ENCODE results near the gene UAP1L1.

UAP1L1 gene

DNA sequence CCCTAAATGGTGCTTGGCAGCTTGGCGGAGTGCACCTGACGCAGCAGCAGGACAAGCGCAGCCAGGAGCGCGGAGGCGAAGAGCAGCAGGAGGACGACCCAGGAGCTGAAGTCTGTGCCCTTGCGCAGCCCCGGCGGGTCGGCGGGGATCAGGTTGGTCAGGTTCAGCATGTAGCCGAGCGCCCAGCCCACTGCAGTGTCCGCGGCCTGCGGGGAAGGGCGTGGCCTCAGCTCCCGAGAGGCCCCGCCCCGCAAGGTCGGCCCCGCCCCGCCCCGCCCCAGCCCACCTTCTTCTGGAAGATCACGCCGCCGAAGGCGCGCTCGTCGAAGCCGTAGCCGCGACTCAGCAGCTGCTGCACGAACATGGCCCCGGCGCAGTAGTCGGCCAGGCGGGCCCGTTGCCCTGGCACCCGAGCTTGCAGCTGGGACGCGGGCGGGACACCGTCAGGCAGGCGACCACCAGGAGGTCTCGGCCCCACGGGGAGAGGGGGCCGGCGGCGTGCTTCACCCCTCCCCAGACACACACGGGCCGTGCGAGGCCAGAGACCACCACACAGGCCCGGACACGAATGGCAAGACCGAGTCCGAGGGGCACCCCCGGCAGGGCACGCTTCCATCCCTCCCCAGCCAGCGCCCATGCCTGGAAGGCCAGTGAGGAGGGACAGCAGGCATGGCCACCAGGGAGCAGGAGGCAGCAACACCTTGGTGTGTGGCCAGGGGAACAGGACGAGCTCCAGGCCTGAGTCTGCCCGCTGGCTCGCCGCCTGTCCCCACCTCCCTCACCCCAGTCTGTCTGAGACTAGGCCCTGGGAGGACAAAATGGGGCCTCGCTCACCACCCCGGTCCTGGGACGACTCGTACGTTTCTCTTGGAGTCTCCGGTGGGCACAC lies 28.4 kb upstream of the UAP1L1 start:
- no peak overlapping the region for H3K4me3 ChIP-seq (ENCODE audit: low read length)
- no peak for TF ChIP-seq ZNF274 (IDR thresholded peaks at IDR 0.05; ENCODE audit: low read depth, low read length)

DNA sequence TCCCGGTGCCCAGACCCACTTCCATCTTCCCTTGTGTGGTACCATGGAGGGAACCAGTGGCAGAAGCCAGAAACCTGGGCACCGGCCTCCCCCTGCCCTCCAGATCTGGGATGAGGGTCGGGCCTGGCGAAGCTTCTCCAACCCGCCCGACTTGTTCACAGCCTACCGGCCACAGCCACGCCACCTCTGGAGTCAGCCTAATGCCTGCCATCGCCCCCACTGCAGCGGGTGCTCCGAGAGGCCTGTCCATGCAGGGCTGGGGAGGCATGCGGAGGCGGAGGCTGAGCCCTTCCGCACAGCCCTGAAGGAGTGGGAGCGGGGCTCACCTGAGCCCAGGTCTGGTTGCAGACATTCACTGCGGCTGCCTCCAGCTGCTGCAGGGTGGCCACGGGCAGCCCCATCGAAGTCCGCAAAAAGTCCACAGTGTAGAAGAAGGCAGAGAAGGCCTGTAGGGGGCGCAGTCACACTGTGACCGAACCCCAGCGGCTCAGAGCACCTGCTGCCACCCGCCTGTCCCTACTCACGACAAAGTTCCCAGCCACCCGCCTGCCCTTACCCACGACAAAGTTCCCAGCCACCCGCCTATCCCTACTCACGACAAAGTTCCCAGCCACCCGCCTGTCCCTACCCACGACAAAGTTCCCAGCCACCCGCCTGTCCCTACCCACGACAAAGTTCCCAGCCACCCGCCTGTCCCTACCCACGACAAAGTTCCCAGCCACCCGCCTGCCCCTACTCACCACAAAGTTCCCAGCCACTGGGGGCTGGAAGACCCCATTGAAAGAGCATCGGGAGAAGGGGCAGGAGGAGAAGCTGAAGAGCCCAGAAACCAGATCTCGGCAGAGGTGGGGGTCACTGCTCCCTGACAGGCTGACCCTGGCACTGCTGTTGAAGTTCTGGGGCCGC lies 27.5 kb upstream of the UAP1L1 start:
- no peak overlapping the region for H3K4me3 ChIP-seq (ENCODE audit: low read length)
- TF ChIP-seq ZNF274 (IDR thresholded peaks at IDR 0.05; ENCODE audit: low read depth, low read length) = no peak

DNA sequence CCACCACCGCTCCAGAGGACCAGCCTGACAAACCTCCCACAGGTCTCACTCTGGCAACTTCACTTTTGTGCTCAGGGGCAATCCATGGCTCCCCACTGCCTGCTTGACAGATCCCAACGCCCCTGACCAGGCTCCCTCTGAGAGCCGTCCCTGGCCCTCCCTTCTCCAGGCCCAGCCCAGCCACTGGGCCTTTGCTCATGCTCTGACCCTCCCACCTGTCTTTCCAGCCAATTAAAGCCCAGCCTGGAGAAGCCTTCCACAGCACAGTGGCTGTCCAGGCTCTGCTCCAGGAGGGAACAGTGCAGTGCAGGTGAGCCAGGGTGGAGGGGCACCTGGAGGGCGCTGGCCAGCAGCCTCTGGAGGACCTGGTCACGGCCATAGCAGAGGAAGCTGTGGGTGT lies 26.7 kb upstream of the UAP1L1 start:
- no peak for TF ChIP-seq ZNF274 (IDR thresholded peaks at IDR 0.05; ENCODE audit: low read depth, low read length)
- H3K4me3 ChIP-seq (ENCODE audit: low read length) = no peak overlapping the region

DNA sequence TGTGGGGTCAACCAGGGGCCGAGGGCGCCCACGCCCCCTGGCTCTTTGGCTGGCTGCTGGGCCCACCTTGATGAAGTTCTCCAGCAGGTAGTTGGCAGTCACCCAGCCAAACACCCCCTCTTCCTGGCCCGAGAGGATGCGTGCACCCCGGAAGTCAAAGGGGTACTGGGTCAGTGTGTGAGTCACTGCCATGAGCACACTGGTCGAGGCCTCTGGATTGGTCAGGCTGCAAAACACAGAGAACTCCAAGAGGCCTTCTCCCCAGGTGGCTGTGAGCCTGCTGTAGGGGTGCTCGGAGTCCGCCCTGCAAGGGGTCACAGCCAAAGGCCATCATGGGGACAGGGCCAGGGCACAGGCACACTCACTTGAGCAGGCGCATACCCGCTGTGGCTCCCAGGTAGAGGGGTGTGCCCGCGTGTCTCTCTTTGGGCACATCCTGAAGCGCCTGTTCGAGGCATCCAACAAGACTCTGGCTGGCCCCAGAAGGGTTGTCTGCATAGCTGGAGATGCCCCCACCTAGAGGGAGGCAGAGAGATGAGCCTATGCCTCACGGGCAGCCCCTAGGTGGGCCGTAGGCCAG lies 26.1 kb upstream of the UAP1L1 start:
- H3K4me3 ChIP-seq (ENCODE audit: low read length) = no peak overlapping the region
- no peak for TF ChIP-seq ZNF274 (IDR thresholded peaks at IDR 0.05; ENCODE audit: low read depth, low read length)

DNA sequence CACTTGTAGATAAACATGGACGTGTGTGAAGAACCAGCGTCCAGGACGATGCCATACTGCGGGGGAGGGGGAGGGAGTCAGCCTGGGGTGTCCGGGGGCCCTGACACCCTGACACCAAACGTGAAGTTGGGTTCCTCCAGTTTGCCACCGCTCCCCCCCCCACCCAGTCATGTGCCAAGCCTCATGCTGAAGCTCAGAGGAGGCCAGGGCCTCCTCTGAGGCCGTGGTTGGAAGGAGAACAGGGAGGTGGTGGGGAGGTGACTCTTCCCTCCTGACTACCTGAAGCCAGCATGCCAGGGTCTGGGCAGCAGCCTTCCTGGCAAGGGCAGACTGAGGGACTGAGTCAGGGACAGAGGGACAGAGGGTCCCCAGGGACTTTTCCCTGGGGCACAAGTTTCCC lies 25.0 kb upstream of the UAP1L1 start:
- no peak overlapping the region for H3K4me3 ChIP-seq (ENCODE audit: low read length)
- no peak for TF ChIP-seq ZNF274 (IDR thresholded peaks at IDR 0.05; ENCODE audit: low read depth, low read length)

DNA sequence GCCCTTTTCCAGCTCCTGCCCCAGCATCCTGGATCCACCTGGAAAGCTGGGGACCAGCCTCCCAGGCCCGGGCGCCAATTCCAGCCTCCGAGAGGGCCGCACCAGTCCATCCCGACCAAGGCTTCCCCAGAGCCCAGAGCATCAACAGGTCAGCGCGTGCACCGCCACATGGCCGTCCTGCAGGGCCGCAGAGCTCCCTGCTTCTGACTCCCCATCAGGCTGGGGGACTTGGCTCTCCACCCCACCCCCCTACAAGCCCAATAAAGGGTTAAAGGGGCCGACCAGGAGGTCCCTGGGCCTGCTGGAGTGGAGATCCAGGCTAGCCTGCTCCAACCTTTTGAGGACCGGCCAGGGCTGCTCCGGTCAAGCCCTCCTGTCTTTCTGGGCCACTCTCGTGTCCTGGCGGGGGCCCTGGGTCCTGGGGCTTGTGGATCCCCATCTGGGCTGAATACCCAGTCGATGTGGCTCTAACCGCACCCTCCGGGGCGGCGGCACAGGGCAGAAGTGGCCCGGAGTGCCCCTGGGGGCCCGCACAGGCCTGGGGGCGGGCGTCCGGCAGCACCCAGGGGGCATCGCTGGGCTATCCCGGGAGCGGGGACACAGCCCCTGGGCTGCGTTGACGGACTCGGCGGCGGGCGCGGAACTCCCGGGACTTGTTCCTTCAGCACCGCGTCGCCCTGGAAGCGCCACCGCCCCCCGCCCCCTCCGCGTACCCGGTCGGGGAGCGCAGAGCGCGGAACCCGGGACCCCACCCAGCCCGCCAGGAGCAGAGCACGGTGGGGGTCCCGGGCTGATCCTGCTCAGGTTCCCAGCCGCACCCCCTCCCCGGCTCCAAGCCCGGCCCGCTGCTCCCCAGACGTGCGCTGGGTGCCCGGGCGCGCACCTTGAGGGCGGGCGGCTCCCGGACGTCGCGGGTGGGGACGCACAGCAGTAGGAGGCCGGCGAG lies 24.0 kb upstream of the UAP1L1 start:
- TF ChIP-seq ZNF274 (IDR thresholded peaks at IDR 0.05; ENCODE audit: low read depth, low read length) = no peak
- H3K4me3 ChIP-seq (ENCODE audit: low read length) = no peak overlapping the region; the same call in 1 of the 2 replicates

DNA sequence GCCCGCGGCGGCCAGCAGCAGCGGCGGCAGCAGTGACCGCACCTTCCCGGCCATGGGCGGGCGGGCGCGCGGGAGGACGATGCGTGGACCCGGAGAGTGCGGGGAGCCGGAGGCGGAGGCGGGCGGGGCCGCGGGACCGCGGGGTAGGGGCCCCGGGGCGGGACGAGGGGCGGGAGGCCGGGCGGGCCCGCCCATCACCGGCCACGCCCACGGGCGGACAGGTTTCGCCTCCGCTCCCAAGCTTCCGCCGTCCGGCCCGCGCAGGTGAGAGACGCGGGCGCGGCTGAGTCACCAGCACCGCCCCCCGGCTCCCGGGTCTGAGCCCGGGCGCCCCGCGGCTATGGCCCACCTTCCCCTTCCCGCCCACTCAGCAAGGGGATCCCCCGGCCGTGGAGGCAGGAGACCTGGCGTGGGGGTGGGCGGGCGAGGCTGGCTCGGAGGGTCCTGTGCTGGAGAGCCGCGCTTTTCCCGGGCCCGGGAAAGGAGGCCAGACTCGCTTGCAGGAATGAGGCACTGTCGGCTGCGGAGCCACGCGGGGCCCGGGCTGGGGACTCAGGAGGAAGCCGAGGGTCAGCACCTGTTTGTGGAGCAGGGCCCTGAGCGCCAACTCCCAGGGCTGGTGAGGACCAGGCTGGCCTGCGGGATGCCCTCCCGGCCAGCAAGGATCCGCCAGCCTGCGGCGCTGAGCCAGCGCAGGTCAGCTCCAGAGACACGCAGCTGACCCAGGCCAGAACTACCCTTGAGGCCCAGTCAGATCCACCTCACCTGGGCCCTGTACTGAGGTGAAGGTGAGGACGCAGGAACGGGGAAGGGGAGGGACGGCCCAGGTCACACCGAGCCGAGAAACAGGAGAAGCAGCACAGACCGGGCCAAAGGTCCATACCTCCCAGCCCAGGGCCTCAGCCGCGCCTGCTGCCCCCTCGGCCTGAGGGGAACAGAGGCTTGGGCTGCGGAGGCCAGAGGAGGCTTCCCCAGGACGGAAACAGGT lies 23.1 kb upstream of the UAP1L1 start, which contains the start of gene ENTPD2:
ENTPD2 (minus strand) TSS at position 118 of the 988 bp plus-strand sequence; CDS start at position 54, 64 bp downstream.
- no peak for TF ChIP-seq ZNF274 (IDR thresholded peaks at IDR 0.05; ENCODE audit: low read depth, low read length)
- H3K4me3 ChIP-seq (ENCODE audit: low read length) = no peak within 1 kb of the TSS; the same call in 1 of the 2 replicates

DNA sequence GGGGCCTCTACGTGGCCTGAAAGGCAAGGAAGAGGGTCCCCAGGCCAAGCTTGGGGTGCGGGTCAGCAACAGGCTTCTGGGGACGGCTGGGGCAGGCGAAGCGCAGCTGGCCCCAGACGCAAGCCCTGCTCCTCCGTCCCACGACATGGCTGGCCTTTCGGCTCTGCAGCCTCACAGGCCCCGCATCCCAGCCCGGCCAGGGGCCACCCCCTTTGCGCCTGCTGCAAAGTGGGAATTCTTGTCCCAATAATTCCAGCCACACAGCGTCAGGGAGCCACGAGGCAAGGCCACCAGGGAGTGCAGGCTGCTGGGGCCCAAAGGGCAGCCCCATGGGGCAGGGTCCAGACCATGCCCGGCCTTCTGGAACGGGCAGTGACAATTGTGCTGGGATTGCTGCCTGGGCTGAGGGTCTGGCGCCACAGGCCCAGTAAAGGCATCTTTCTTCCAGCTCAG lies 22.4 kb upstream of the UAP1L1 start:
- H3K4me3 ChIP-seq (ENCODE audit: low read length) = no peak overlapping the region

DNA sequence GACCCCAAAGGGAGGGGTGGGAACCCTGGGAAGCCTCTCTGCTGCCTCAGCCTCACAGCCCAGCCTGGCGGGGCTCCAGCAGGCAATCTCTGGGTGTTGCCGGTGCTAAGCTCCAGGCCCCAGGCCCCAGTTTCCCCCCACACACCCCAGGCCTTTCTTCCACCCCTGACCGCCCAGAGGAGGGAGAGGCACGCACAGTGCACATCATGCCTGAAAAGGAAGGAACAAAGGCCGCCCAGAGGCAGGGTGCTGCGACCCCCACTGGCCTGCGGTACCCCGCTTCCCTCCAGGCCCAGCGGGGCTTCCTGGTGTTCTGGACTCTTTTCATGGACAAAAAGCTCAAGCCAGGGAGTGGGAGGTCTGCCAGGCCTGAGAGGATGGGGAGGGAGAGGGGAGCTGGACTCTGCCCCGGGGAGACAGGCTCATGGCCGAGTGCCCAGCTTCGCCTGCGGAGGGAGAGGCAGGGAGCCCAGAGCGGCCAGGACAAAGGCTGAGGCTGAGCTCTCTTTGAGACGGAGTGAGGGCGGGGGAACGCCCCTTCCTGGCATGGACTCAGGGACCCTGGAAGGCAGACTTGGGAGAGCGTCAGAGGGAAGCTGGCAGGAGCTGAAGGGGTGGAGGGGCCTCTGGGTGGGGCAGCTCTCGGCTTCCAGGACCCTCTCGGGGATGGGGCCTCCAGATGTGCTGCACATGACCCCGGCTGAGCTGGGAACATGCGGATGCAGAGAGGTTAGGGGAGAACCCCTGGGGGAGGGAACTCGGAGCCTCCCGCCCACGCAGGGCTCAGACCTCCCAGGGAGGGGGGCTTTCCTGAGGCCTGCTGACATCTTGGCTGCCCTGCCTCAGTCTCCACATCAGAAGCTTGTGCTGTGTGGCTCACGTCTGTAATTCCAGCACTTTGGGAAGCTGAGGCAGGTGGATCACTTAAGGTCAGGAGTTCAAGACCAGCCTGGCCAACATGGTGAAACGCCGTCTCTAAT lies 21.6 kb upstream of the UAP1L1 start:
- TF ChIP-seq ZNF274 (IDR thresholded peaks at IDR 0.05; ENCODE audit: low read depth, low read length) = no peak
- no peak overlapping the region for H3K4me3 ChIP-seq (ENCODE audit: low read length)

More for the DNA sequence above, 22.4 kb upstream of the UAP1L1 start:
- no peak for TF ChIP-seq ZNF274 (IDR thresholded peaks at IDR 0.05; ENCODE audit: low read depth, low read length)

DNA sequence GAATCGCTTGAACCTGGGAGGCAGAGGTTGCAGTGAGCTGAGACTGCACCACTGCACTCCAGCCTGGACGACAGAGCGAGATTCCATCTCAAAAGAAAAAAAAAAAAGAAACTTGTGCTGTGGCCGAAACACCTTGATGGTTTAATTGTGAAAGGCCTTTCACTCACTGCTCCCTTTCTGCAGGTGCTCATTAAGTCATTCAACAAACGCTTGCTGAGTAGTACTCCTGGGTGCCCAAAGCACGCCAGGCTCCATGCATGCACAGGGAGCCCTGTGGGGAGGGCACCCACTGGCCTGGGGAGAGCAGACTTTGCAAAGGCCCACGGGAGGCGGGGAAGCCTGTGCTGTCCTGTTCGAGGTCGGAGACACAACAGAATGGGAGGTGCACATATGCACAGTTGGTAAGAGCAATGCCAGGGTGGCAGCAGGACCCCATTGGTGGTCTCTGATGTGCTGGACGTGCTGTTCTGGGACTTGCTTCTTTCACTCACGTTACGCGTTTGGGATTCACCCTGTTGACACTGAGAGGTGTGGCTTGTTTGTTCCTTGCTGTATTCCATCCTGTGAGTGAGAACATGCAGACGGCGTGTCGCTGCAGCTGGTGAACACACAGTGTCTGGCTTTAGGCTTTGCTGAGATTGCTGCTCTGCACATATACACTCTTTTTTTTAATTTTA lies 20.4 kb upstream of the UAP1L1 start:
- no peak overlapping the region for H3K4me3 ChIP-seq (ENCODE audit: low read length)
- TF ChIP-seq ZNF274 (IDR thresholded peaks at IDR 0.05; ENCODE audit: low read depth, low read length) = no peak
